Fibroblast of the aortic adventitia (primary cell): ENCODE measurements around the gene ARMH4. TPM values are rescaled to one million over a fixed set of nuclear protein-coding genes. Genes with fewer than 3 reads are reported as not detected.

Experiments used
- DNase-seq: peaks from one replicate; pipeline ENCODE4 v3.0.0-alpha.2; 2010; ENCODE audit warnings: low read depth
- H3K4me3 ChIP-seq: 2 replicates; pipeline ENCODE4 v1.5.1; 2011; ENCODE audit warnings: low read depth, mild to moderate bottlenecking, control low read depth, low read length, moderate library complexity
- total RNA-seq: library from RNA; depleted of rRNA; stranded (reverse); fragments of >200 nt; gene quantifications from 2 replicates; pipeline ENCODE4 v1.2.3, GENCODE V29; 2012; ENCODE audit warnings: low replicate concordance
- TF ChIP-seq, protein P1 (sequence below): IDR thresholded peaks from 2 replicates; pipeline ENCODE4 v1.5.1; 2011; ENCODE audit warnings: mild to moderate bottlenecking, low read length, control low read depth, inconsistent platforms; ENCODE audit not compliant: insufficient read depth

Gene ARMH4, protein sequence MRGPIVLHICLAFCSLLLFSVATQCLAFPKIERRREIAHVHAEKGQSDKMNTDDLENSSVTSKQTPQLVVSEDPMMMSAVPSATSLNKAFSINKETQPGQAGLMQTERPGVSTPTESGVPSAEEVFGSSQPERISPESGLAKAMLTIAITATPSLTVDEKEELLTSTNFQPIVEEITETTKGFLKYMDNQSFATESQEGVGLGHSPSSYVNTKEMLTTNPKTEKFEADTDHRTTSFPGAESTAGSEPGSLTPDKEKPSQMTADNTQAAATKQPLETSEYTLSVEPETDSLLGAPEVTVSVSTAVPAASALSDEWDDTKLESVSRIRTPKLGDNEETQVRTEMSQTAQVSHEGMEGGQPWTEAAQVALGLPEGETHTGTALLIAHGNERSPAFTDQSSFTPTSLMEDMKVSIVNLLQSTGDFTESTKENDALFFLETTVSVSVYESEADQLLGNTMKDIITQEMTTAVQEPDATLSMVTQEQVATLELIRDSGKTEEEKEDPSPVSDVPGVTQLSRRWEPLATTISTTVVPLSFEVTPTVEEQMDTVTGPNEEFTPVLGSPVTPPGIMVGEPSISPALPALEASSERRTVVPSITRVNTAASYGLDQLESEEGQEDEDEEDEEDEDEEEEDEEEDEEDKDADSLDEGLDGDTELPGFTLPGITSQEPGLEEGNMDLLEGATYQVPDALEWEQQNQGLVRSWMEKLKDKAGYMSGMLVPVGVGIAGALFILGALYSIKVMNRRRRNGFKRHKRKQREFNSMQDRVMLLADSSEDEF
- total RNA-seq: 4.2 and 13.2 TPM in 2 replicates

DNA sequence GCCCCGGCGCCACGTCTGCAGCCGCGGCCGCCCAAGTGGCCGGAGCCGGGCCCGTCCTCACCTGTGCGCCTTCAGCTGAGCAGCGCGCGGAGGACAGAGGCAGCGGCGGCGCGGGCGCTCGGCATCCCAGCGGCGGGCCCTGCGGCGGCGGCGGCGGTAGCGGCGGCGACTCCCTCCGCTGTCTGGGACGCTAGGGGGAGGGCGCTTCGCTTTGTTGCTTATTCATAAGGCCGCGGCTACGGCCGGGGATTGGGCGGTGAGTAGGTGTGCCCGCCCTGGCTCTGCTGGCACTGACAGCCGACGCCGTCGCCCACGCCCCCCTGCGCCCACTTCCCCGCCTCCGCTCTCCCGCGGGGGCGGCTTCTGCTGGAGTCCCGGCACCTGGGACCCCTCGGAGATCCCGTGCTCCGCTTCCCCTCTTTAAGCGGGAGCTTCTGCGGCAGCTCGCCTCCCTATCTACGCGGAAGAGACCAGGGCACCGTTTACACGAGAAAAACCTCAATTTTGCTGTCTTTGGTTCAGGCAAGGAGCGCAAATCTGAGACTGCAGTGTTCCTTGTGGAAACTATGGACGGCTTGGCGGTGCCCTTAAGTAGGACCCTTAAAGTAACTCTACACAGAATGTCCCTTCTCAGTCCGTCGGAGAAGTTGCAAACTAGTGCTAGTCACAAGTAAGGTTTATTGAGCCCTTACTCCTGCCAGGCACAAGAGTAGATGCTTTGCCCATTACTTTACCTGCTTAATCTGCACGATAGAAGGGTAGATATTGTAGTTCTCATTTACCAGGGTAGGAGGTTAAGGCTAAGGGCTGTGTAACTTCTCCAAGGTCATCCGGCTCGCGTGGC, at the start of gene ARMH4:
Gene ARMH4, minus strand, starts transcription at position 200 of the 844 bp plus-strand sequence. CDS start 12,855 bp downstream, outside the sequence.
- H3K4me3 ChIP-seq: peak within 1 kb of the TSS; percentile 76
- peak; percentile 66 for DNase-seq
- TF ChIP-seq, protein P1, sequence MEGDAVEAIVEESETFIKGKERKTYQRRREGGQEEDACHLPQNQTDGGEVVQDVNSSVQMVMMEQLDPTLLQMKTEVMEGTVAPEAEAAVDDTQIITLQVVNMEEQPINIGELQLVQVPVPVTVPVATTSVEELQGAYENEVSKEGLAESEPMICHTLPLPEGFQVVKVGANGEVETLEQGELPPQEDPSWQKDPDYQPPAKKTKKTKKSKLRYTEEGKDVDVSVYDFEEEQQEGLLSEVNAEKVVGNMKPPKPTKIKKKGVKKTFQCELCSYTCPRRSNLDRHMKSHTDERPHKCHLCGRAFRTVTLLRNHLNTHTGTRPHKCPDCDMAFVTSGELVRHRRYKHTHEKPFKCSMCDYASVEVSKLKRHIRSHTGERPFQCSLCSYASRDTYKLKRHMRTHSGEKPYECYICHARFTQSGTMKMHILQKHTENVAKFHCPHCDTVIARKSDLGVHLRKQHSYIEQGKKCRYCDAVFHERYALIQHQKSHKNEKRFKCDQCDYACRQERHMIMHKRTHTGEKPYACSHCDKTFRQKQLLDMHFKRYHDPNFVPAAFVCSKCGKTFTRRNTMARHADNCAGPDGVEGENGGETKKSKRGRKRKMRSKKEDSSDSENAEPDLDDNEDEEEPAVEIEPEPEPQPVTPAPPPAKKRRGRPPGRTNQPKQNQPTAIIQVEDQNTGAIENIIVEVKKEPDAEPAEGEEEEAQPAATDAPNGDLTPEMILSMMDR: peak; percentile 5

DNA sequence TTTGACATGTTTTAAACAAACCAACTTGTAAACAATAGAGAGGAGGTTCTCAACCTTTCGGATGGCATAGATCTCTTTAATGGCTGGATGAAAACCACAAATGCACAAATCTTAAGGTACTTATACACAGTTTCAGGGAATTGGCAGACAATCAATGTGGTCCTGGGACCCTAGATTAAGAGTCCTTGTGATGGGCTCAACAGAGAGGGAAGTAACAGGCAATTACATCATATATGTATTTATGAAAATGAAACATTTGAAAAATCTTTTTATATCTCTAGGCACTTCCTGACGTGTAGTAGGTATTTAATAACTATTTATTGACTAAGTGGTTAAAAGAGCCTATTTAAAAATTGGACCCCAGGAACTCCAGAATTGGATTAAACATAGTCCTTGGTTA, 48.8 kb upstream of the ARMH4 start:
- TF ChIP-seq, protein P1: no peak
- H3K4me3 ChIP-seq: peak overlapping the region; percentile 75
- DNase-seq: peak; percentile 7

DNA sequence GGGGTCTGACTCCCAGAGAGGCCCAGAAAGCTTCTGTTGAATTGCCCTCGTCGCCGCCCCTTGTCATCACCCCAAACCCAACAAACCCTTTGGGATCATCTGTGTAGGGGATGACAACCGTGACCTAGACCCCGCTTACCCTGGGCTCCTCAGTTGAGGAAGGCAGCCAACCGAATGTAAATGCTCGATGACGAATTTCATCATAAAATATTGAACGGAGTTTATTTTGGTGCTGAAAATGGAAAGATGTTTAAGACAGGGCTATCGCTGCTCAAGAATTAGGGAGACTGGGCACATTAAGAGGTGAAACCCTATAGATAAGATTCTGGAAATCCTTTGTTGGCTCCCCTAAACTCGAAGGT, 48.4 kb upstream of the ARMH4 start:
- no peak for DNase-seq
- TF ChIP-seq, protein P1: no peak
- peak overlapping the region; percentile 75 for H3K4me3 ChIP-seq

DNA sequence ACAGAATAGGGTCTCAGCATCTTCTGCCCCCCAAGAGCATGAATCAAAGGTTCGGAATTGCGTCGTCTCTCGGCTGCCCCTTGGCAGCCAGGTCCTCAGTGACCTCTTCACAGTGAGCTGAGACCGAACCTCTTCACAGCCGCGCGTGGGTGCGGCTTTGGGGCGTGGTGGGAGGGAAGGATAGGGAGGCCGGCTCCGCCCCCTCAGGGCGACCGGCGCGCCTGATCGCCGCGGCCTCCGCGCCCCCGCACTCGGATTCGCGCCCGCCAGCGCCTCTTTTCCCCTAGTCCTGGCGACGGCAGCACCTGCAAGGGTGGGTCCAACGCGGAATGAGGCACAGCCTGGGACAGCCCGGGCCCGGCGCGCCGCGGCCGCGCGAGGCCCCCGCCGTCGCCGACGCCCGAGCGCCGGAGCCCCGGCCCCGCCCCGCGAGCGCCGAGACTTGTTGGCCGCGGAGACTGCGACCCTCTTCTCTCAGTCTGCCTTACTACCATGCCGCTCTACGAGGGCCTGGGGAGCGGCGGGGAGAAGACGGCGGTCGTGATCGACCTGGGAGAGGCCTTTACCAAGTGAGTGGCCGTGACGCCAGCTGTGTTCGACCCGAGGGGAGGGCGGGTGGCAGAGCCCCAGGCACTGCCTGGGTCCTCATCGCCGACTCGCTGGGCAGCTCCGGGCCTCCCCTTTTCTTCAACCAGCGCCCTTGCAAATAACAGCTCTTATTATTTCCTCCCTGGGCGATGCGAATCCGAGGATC, 47.9 kb upstream of the ARMH4 start, which contains the start of gene ACTR10:
Gene ACTR10, plus strand, starts transcription at position 424 of the 754 bp plus-strand sequence. Its CDS starts 69 bp downstream, at position 493.
- TF ChIP-seq, protein P1: no peak
- H3K4me3 ChIP-seq: peak within 1 kb of the TSS; percentile 75
- peak; percentile 65 for DNase-seq

DNA sequence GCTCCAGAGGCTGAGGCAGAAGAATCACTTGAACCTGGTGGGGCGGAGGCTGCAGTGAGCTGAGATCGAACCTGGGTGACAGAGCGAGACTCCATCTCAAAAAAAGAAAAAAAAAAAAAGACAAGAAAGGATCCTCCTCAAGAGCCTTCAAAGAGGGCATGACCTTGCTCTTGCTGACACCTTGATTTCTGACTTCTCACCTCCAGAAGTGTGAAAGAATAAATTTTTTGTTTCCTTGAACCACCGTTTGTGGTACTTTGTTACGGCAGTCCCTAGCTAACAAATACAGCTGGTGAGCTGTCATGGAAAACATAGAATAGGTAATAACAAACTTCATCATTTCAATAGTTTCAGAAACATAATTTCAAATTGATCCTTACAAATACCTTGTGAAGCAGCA, 46.1 kb upstream of the ARMH4 start:
- DNase-seq: no peak
- TF ChIP-seq, protein P1: no peak
- no peak overlapping the region for H3K4me3 ChIP-seq
